Measurements from ENCODE around the gene FREM2. TPM values are rescaled to one million over a fixed set of nuclear protein-coding genes. Genes with fewer than 3 reads are reported as not detected.

The FREM2 gene
- total and polyA plus RNA-seq, 2 of the 13 experiments (the other 11 are each of a cell fraction or from before 2014, with no cell fraction given): not detected

GRCh38 chr13:38693168-38693567 lies 6.3 kb downstream of the FREM2 start:
- 8% methylated on average over 2 of the region's 2 CpGs for WGBS (ENCODE audit: low lambda C conversion rate)
- Histone ChIP-seq H2AFZ (ENCODE audit: low read length) (no peak overlapping the region), H3K4me2 (ENCODE audit: low read depth, low read length) (no peak overlapping the region), H4K20me1 (ENCODE audit: insufficient read depth, low read length) (no peaks in the 10 kb centered on the region), H3K79me2 (ENCODE audit: insufficient read depth, low read length) (no peaks in the 10 kb centered on the region), H3K9ac (ENCODE audit: insufficient read depth, low read depth, low read length) (no peak overlapping the region), H3K9me3 (ENCODE audit: low read length) (no peaks in the 10 kb centered on the region), H3K27me3 (ENCODE audit: control insufficient read depth in 1 of 2, insufficient read depth in 2 of 2, low read length in 2 of 2) (no peaks in the 10 kb centered on the region), H3K4me1 (ENCODE audit: insufficient read depth, low read length) (no peaks in the 10 kb centered on the region), H3K36me3 (replicated peaks in 1 of 2; ENCODE audit: control insufficient read depth in 1 of 2, insufficient read depth in 2 of 2, low read length in 2 of 2) (no peaks in the 10 kb centered on the region), H3K27ac (ENCODE audit: extremely low read length, insufficient read depth, low read length) (no peak overlapping the region), H3K4me3 (replicated peaks in 1 of 3; ENCODE audit: insufficient read depth in 1 of 3, low read depth in 2 of 3, low read length in 3 of 3) (no peak overlapping the region)
- no TSS peak for BruUV-seq (replicated peaks)
- TF ChIP-seq ZNF589 (CRISPR knock-in tag; conservative IDR thresholded peaks at IDR 0.05) (no peak), ZNF101 (CRISPR knock-in tag; IDR thresholded peaks at IDR 0.05; ENCODE audit: borderline replicate concordance, low read depth) (no peak), ZNF883 (CRISPR knock-in tag; IDR thresholded peaks at IDR 0.05; ENCODE audit: not compliant biosample characterization) (no peak), SIX4 (CRISPR knock-in tag; IDR thresholded peaks at IDR 0.05) (no peak), ZNF557 (CRISPR knock-in tag; IDR thresholded peaks at IDR 0.05) (no peak), ZNF564 (CRISPR knock-in tag; IDR thresholded peaks at IDR 0.05) (no peak), ZNF362 (CRISPR knock-in tag; IDR thresholded peaks at IDR 0.05; ENCODE audit: borderline replicate concordance) (no peak), ZNF546 (CRISPR knock-in tag; conservative IDR thresholded peaks at IDR 0.05) (no peak), ZNF33A (CRISPR knock-in tag; IDR thresholded peaks at IDR 0.05; ENCODE audit: borderline replicate concordance) (no peak)
- ATAC-seq: no peak
- FAIRE-seq: no peak
- POLR2A ChIA-PET: no interaction called here
- in situ Hi-C loops (cut with HindIII; ENCODE audit: extremely low pct_ligation_motif_present, low pct_unique_long_range_greater_than_20kb) (no loop called here), intact Hi-C loops (cut with micrococcal nuclease; ENCODE audit: unreplicated experiment) (no loop called here)
- CTCF ChIA-PET (ENCODE audit: low intra/inter-chr PET ratio, low total read pairs): no interaction called here
- DNase-seq (ENCODE audit: low spot score): no peak
